Measurements from ENCODE around the gene GMNN.

GRCh38 chr6:24795106-24795505 is 20.4 kb downstream of the GMNN start:
- TF ChIP-seq POLR2A (IDR thresholded peaks at IDR 0.05), result no peak
- no peak for TF ChIP-seq CTCF (IDR thresholded peaks at IDR 0.05)
- TF ChIP-seq EP300 (IDR thresholded peaks at IDR 0.05), result no peak

Measured in tibial nerve (tissue), 4 donors.